ENCODE results near the gene KCNN1.
"Not testable (repeated sequence)": the region's sequence is repeated elsewhere in the genome, so short reads cannot be mapped to it uniquely, and the experiment has no call there.

The KCNN1 gene

GRCh38 chr19:17969096-17969792 lies 2.3 kb downstream of the KCNN1 start:
- DNase-seq (ENCODE audit: low spot score): no peak

- DNase-seq (ENCODE audit: low spot score): no peak
Observed at GRCh38 chr19:17972230-17972629, 5.3 kb downstream of the KCNN1 start.

- no peak for DNase-seq (ENCODE audit: low spot score)
Observed at GRCh38 chr19:17973759-17974158, 6.9 kb downstream of the KCNN1 start.

- DNase-seq (ENCODE audit: low spot score): no peak
Observed at GRCh38 chr19:17974551-17974950, 7.6 kb downstream of the KCNN1 start.

GRCh38 chr19:17975032-17975431 lies 8.1 kb downstream of the KCNN1 start:
- DNase-seq (ENCODE audit: low spot score): no peak

- no peak for DNase-seq (ENCODE audit: low spot score)
Observed at GRCh38 chr19:17977021-17977420, 10.1 kb downstream of the KCNN1 start.

GRCh38 chr19:17977488-17977887 lies 10.6 kb downstream of the KCNN1 start:
- DNase-seq (ENCODE audit: low spot score): no peak

- DNase-seq (ENCODE audit: low spot score): no peak
Observed at GRCh38 chr19:17981611-17982010, 14.7 kb downstream of the KCNN1 start.

GRCh38 chr19:17982430-17982829 lies 15.5 kb downstream of the KCNN1 start:
- DNase-seq (ENCODE audit: low spot score): no peak

GRCh38 chr19:17985037-17985818 lies 18.3 kb downstream of the KCNN1 start:
- no peak for DNase-seq (ENCODE audit: low spot score)

- DNase-seq (ENCODE audit: low spot score): not testable (repeated sequence)
Observed at GRCh38 chr19:17986569-17986968, 19.7 kb downstream of the KCNN1 start.

- DNase-seq (ENCODE audit: low spot score): no peak
Observed at GRCh38 chr19:17988161-17988560, 21.3 kb downstream of the KCNN1 start.

- DNase-seq (ENCODE audit: low spot score): no peak
Observed at GRCh38 chr19:17989425-17990094, 22.7 kb downstream of the KCNN1 start.

GRCh38 chr19:17993076-17993813 lies 26.3 kb downstream of the KCNN1 start:
- no peak for DNase-seq (ENCODE audit: low spot score)

GRCh38 chr19:17996826-17997316 lies 30.0 kb downstream of the KCNN1 start:
- DNase-seq (ENCODE audit: low spot score): peak; percentile 90

- peak; percentile 49 for DNase-seq (ENCODE audit: low spot score)
Observed at GRCh38 chr19:17997969-17998826, 31.3 kb downstream of the KCNN1 start.

GRCh38 chr19:17998827-17999150 lies 31.9 kb downstream of the KCNN1 start:
- DNase-seq (ENCODE audit: low spot score): peak; percentile 17

- DNase-seq (ENCODE audit: low spot score): peak; percentile 99
Observed at GRCh38 chr19:17999684-18000479, 33.0 kb downstream of the KCNN1 start.

GRCh38 chr19:18000480-18000914 lies 33.6 kb downstream of the KCNN1 start:
- no peak for DNase-seq (ENCODE audit: low spot score)

All from hematopoietic multipotent progenitor cell treated with erythropoietin and hydrocortisone succinate and interleukin-3 and kit ligand, for 15 days (in vitro differentiated cells).